ENCODE measurements around the gene FBLN1.

- TF ChIP-seq ZNF70 (CRISPR knock-in tag; IDR thresholded peaks at IDR 0.05) (no peak), SNAI2 (CRISPR knock-in tag; IDR thresholded peaks at IDR 0.05) (no peak), PPARA (CRISPR knock-in tag; IDR thresholded peaks at IDR 0.05; ENCODE audit: borderline replicate concordance) (no peak), CSRNP3 (CRISPR knock-in tag; IDR thresholded peaks at IDR 0.05) (no peak)
- TF ChIP-seq, protein P1, sequence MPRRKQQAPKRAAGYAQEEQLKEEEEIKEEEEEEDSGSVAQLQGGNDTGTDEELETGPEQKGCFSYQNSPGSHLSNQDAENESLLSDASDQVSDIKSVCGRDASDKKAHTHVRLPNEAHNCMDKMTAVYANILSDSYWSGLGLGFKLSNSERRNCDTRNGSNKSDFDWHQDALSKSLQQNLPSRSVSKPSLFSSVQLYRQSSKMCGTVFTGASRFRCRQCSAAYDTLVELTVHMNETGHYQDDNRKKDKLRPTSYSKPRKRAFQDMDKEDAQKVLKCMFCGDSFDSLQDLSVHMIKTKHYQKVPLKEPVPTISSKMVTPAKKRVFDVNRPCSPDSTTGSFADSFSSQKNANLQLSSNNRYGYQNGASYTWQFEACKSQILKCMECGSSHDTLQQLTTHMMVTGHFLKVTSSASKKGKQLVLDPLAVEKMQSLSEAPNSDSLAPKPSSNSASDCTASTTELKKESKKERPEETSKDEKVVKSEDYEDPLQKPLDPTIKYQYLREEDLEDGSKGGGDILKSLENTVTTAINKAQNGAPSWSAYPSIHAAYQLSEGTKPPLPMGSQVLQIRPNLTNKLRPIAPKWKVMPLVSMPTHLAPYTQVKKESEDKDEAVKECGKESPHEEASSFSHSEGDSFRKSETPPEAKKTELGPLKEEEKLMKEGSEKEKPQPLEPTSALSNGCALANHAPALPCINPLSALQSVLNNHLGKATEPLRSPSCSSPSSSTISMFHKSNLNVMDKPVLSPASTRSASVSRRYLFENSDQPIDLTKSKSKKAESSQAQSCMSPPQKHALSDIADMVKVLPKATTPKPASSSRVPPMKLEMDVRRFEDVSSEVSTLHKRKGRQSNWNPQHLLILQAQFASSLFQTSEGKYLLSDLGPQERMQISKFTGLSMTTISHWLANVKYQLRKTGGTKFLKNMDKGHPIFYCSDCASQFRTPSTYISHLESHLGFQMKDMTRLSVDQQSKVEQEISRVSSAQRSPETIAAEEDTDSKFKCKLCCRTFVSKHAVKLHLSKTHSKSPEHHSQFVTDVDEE (CRISPR knock-in tag; IDR thresholded peaks at IDR 0.05) = no peak
Measured at GRCh38 chr22:45562537-45563361, 60.1 kb downstream of the FBLN1 start.
